Uterus (tissue), 2 donors: ENCODE measurements around the gene NETO2.

Experiments used
- POLR2A ChIP-seq, 2 donors: fragments of 450-650 bp; IDR thresholded peaks; one replicate each; pipeline ENCODE4 v1.6.1; 2016; ENCODE audit warnings: antibody characterized with exemption in 2 of 2, mild to moderate bottlenecking in 1 of 2, moderate library complexity in 1 of 2
- TF ChIP-seq, protein P1 (sequence below), 4 experiments: fragments of 200-600 bp in 2 of 4; fragments of 450-650 bp in 2 of 4; sonication (generic) in 2 of 4; IDR thresholded peaks; one replicate each; pipeline ENCODE4 v1.5.1; 2016 to 2019; ENCODE audit warnings: antibody characterized with exemption in 4 of 4, mild to moderate bottlenecking in 2 of 4, moderate library complexity in 1 of 4

DNA sequence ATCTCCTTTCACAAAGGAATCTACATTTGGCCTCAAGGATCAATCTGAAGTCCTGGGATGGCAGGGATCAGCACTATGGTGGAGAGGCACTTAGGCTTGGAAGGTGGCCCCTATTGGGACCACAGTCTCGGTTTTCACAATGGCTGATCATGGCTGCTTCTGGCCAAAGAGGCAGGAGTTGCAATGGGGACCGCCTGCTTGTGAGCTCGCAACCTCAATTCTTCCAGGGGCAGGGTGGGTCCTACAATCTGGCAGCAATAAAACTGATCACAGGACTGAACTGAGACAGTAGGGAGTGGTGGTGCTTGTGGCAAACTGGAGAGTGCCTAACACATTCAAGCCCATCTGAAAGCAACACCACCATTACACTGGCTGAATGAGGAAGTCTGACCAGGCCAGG, 83.1 kb downstream of the NETO2 start:
- TF ChIP-seq, protein P1, sequence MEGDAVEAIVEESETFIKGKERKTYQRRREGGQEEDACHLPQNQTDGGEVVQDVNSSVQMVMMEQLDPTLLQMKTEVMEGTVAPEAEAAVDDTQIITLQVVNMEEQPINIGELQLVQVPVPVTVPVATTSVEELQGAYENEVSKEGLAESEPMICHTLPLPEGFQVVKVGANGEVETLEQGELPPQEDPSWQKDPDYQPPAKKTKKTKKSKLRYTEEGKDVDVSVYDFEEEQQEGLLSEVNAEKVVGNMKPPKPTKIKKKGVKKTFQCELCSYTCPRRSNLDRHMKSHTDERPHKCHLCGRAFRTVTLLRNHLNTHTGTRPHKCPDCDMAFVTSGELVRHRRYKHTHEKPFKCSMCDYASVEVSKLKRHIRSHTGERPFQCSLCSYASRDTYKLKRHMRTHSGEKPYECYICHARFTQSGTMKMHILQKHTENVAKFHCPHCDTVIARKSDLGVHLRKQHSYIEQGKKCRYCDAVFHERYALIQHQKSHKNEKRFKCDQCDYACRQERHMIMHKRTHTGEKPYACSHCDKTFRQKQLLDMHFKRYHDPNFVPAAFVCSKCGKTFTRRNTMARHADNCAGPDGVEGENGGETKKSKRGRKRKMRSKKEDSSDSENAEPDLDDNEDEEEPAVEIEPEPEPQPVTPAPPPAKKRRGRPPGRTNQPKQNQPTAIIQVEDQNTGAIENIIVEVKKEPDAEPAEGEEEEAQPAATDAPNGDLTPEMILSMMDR (IDR thresholded peaks at IDR 0.05) = no peak
- no peak for TF ChIP-seq POLR2A (IDR thresholded peaks at IDR 0.05)
